HEK293 (cell line): ENCODE data around the gene ABLIM3.

Experiments used
- CTCF ChIA-PET: fragments of 350-600 bp; formaldehyde crosslinking; extraction: SDS; loops from one replicate; lab custom pipeline; 2021; ENCODE audit warnings: antibody characterized with exemption; lab: Yijun Ruan, JAX
- POLR2A ChIA-PET: fragments of 300-600 bp; formaldehyde crosslinking; extraction: SDS; loops from one replicate; lab custom pipeline; 2020; ENCODE audit warnings: antibody characterized with exemption, inconsistent platforms; lab: Yijun Ruan, JAX
- H3K27ac ChIP-seq: fragments of 200-500 bp; sonication (Bioruptor generic); 2 replicates; pipeline ENCODE4 v1.5.1; 2014; ENCODE audit warnings: low read depth, low read length, control low read depth, inconsistent platforms; ENCODE audit errors: extremely low read depth
- H3K36me3 ChIP-seq, 2 experiments: fragments of 200-500 bp in 1 of 2; sonication (Bioruptor generic) in 1 of 2; 1 replicate in 1 of 2; 2 replicates in 1 of 2; pipeline ENCODE4 v1.5.1; 2014 to 2017; ENCODE audit warnings: inconsistent platforms in 2 of 2, low read length in 2 of 2; ENCODE audit not compliant: control insufficient read depth in 2 of 2, insufficient read depth in 1 of 2
- H3K4me1 ChIP-seq: fragments of 200-500 bp; sonication (Bioruptor generic); 2 replicates; pipeline ENCODE4 v1.5.1; 2014; ENCODE audit warnings: mild to moderate bottlenecking, low read length, inconsistent platforms; ENCODE audit not compliant: control insufficient read depth, insufficient read depth
- H3K4me3 ChIP-seq: 2 replicates; pipeline ENCODE4 v1.5.1; 2011; ENCODE audit warnings: low read depth, mild to moderate bottlenecking, control low read depth, low read length, moderate library complexity
- H3K9me3 ChIP-seq: fragments of 200-500 bp; sonication (Bioruptor generic); 2 replicates; pipeline ENCODE4 v1.5.1; 2014; ENCODE audit warnings: low read depth, low read length, inconsistent platforms; ENCODE audit not compliant: control insufficient read depth, insufficient read depth
- EGR2 ChIP-seq: fragments of 450-650 bp; formaldehyde crosslinking; IDR thresholded peaks from 2 replicates; pipeline ENCODE4 v1.5.1; 2016; ENCODE audit warnings: low read depth, missing biosample characterization, missing genetic modification characterization
- GLI2 ChIP-seq: fragments of 450-650 bp; formaldehyde crosslinking; IDR thresholded peaks from 2 replicates; pipeline ENCODE4; 2017; ENCODE audit warnings: missing biosample characterization, missing genetic modification characterization, low read depth, borderline replicate concordance
- HOXA7 ChIP-seq: sonication (generic); formaldehyde crosslinking; IDR thresholded peaks from 2 replicates; pipeline ENCODE4 v1.8.1; 2022; ENCODE audit warnings: missing genetic modification reagents, borderline replicate concordance
- KLF9 ChIP-seq: fragments of 450-650 bp; formaldehyde crosslinking; IDR thresholded peaks from 2 replicates; pipeline ENCODE4 v1.5.1; 2016; ENCODE audit warnings: missing biosample characterization, missing genetic modification characterization, low read depth
- MZF1 ChIP-seq: fragments of 450-650 bp; formaldehyde crosslinking; IDR thresholded peaks from 2 replicates; pipeline ENCODE4 v1.5.1; 2017; ENCODE audit warnings: missing biosample characterization, missing genetic modification characterization, borderline replicate concordance
- SALL2 ChIP-seq: fragments of 450-650 bp; formaldehyde crosslinking; IDR thresholded peaks from 2 replicates; pipeline ENCODE4 v1.5.0; 2017; ENCODE audit warnings: missing biosample characterization, mild to moderate bottlenecking, missing genetic modification characterization, borderline replicate concordance
- YY1 ChIP-seq: fragments of 450-650 bp; formaldehyde crosslinking; IDR thresholded peaks from 2 replicates; pipeline ENCODE4 v1.5.1; 2018; ENCODE audit warnings: missing biosample characterization, missing genetic modification characterization
- ZBTB8A ChIP-seq: fragments of 450-650 bp; formaldehyde crosslinking; IDR thresholded peaks from 2 replicates; pipeline ENCODE4 v1.5.1; 2016; ENCODE audit warnings: missing biosample characterization, missing genetic modification characterization
- ZFHX2 ChIP-seq: fragments of 450-650 bp; formaldehyde crosslinking; conservative IDR thresholded peaks from 2 replicates; pipeline ENCODE4 v1.5.1; 2016; ENCODE audit warnings: missing biosample characterization, missing genetic modification characterization
- ZNF10 ChIP-seq: fragments of 450-650 bp; formaldehyde crosslinking; IDR thresholded peaks from 2 replicates; pipeline ENCODE4 v1.5.1; 2017; ENCODE audit warnings: missing biosample characterization, missing genetic modification characterization
- ZNF114 ChIP-seq: fragments of 450-650 bp; formaldehyde crosslinking; IDR thresholded peaks from 2 replicates; pipeline ENCODE4 v1.5.0; 2017; ENCODE audit warnings: missing biosample characterization, missing genetic modification characterization
- ZNF140 ChIP-seq: fragments of 450-650 bp; formaldehyde crosslinking; IDR thresholded peaks from 2 replicates; pipeline ENCODE4 v1.5.1; 2016; ENCODE audit warnings: missing biosample characterization, missing genetic modification characterization
- ZNF302 ChIP-seq: fragments of 450-650 bp; formaldehyde crosslinking; IDR thresholded peaks from 2 replicates; pipeline ENCODE4 v1.5.1; 2016; ENCODE audit warnings: missing biosample characterization, missing genetic modification characterization, low read depth
- ZNF366 ChIP-seq: fragments of 450-650 bp; formaldehyde crosslinking; conservative IDR thresholded peaks from 2 replicates; pipeline ENCODE4 v1.5.1; 2016; ENCODE audit warnings: missing biosample characterization, missing genetic modification characterization
- ZNF391 ChIP-seq: fragments of 450-650 bp; formaldehyde crosslinking; IDR thresholded peaks from 2 replicates; pipeline ENCODE4 v1.5.1; 2016; ENCODE audit warnings: low read depth, missing biosample characterization, missing genetic modification characterization, borderline replicate concordance
- ZNF561 ChIP-seq: fragments of 450-650 bp; IDR thresholded peaks from 2 replicates; pipeline ENCODE4 v1.5.1; 2018; ENCODE audit warnings: missing biosample characterization, missing genetic modification characterization, borderline replicate concordance
- ZNF664 ChIP-seq: fragments of 450-650 bp; formaldehyde crosslinking; IDR thresholded peaks from 2 replicates; pipeline ENCODE4 v1.5.1; 2016; ENCODE audit warnings: missing biosample characterization, missing genetic modification characterization
- ZNF747 ChIP-seq: fragments of 450-650 bp; formaldehyde crosslinking; IDR thresholded peaks from 2 replicates; pipeline ENCODE4 v1.5.1; 2016; ENCODE audit warnings: missing biosample characterization, missing genetic modification characterization
- ZNF776 ChIP-seq: fragments of 450-650 bp; formaldehyde crosslinking; IDR thresholded peaks from 2 replicates; pipeline ENCODE4 v1.5.0; 2017; ENCODE audit warnings: missing biosample characterization, missing genetic modification characterization, borderline replicate concordance
- TF ChIP-seq, protein P1 (sequence below): fragments of 450-650 bp; formaldehyde crosslinking; IDR thresholded peaks from 2 replicates; pipeline ENCODE4 v1.5.1; 2016; ENCODE audit warnings: missing biosample characterization, missing genetic modification characterization, low read depth
- TF ChIP-seq, protein P2 (sequence below): fragments of 450-650 bp; formaldehyde crosslinking; IDR thresholded peaks from 2 replicates; pipeline ENCODE4 v1.5.1; 2016; ENCODE audit warnings: missing biosample characterization, missing genetic modification characterization, borderline replicate concordance

Gene ABLIM3

DNA sequence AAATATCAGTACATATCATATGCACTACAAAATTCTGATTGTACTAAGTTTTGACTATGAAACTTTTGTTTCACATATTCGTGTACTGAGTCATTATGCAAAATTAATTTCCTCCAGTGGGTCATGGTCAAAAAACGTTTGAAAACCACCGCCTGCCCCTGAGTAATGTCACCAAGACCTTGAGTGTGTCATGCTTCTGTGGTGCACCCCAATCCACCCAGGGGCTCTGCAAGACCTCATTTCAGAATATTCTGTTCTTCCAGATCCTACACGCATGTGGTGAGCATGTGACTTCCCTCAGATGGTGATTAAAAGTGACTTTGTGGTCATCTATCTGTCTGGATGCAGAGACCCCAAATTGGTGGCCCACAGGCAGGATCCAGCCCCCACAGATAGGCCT lies 31.0 kb downstream of the ABLIM3 start:
- no peak overlapping the region for H3K4me3 ChIP-seq
- POLR2A ChIA-PET, result no interaction called here
- TF ChIP-seq ZNF10, result no peak
- no peak for TF ChIP-seq ZNF302
- TF ChIP-seq, protein P1, sequence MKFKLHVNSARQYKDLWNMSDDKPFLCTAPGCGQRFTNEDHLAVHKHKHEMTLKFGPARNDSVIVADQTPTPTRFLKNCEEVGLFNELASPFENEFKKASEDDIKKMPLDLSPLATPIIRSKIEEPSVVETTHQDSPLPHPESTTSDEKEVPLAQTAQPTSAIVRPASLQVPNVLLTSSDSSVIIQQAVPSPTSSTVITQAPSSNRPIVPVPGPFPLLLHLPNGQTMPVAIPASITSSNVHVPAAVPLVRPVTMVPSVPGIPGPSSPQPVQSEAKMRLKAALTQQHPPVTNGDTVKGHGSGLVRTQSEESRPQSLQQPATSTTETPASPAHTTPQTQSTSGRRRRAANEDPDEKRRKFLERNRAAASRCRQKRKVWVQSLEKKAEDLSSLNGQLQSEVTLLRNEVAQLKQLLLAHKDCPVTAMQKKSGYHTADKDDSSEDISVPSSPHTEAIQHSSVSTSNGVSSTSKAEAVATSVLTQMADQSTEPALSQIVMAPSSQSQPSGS, result no peak
- TF ChIP-seq SALL2 (tag by site-specific recombination), result no peak
- no peak for TF ChIP-seq ZNF366 (tag by site-specific recombination)
- no peak for TF ChIP-seq ZNF114 (tag by site-specific recombination)
- TF ChIP-seq ZNF140 (tag by site-specific recombination), result no peak
- TF ChIP-seq HOXA7 (CRISPR knock-in tag), result no peak
- TF ChIP-seq YY1 (tag by site-specific recombination), result no peak
- no peak for TF ChIP-seq MZF1 (tag by site-specific recombination)
- TF ChIP-seq ZNF561 (tag by site-specific recombination), result no peak
- TF ChIP-seq ZNF391 (tag by site-specific recombination), result no peak
- TF ChIP-seq ZNF776 (tag by site-specific recombination), result no peak
- no peak for TF ChIP-seq ZNF664
- TF ChIP-seq, protein P2, sequence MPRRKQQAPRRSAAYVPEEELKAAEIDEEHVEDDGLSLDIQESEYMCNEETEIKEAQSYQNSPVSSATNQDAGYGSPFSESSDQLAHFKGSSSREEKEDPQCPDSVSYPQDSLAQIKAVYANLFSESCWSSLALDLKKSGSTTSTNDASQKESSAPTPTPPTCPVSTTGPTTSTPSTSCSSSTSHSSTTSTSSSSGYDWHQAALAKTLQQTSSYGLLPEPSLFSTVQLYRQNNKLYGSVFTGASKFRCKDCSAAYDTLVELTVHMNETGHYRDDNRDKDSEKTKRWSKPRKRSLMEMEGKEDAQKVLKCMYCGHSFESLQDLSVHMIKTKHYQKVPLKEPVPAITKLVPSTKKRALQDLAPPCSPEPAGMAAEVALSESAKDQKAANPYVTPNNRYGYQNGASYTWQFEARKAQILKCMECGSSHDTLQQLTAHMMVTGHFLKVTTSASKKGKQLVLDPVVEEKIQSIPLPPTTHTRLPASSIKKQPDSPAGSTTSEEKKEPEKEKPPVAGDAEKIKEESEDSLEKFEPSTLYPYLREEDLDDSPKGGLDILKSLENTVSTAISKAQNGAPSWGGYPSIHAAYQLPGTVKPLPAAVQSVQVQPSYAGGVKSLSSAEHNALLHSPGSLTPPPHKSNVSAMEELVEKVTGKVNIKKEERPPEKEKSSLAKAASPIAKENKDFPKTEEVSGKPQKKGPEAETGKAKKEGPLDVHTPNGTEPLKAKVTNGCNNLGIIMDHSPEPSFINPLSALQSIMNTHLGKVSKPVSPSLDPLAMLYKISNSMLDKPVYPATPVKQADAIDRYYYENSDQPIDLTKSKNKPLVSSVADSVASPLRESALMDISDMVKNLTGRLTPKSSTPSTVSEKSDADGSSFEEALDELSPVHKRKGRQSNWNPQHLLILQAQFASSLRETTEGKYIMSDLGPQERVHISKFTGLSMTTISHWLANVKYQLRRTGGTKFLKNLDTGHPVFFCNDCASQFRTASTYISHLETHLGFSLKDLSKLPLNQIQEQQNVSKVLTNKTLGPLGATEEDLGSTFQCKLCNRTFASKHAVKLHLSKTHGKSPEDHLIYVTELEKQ, result no peak
- TF ChIP-seq ZNF747 (tag by site-specific recombination), result no peak
- TF ChIP-seq ZFHX2, result no peak
- no peak overlapping the region for H3K27ac ChIP-seq
- H3K36me3 ChIP-seq, result no peaks in the 10 kb centered on the region
- H3K4me1 ChIP-seq, result no peaks in the 10 kb centered on the region
- CTCF ChIA-PET, result no interaction called here
- H3K9me3 ChIP-seq, result no peaks in the 10 kb centered on the region

- peaks cover under 1% of the 10 kb centered on the region for H3K4me1 ChIP-seq
- CTCF ChIA-PET, result interaction anchor here (0.6 kb wide), 2 partner anchors 32 to 56 kb away, joined by 3 to 4 read pairs; partner anchors contain the start of gene ABLIM3
- no peak overlapping the region for H3K4me3 ChIP-seq
- no peak for TF ChIP-seq KLF9 (tag by site-specific recombination)
- POLR2A ChIA-PET, result no interaction called here
- H3K27ac ChIP-seq, result no peak overlapping the region
- no peaks in the 10 kb centered on the region for H3K36me3 ChIP-seq
- no peaks in the 10 kb centered on the region for H3K9me3 ChIP-seq
These were observed 31.6 kb downstream of the ABLIM3 start for GRCh38 chr5:149172709-149173505.

GRCh38 chr5:149174847-149175234 lies 33.5 kb downstream of the ABLIM3 start:
- Histone ChIP-seq H3K4me3 (no peak overlapping the region), H3K27ac (no peak overlapping the region), H3K4me1 (peaks cover 4% of the 10 kb centered on the region), H3K36me3 (no peaks in the 10 kb centered on the region), H3K9me3 (no peaks in the 10 kb centered on the region)
- CTCF ChIA-PET, result interaction anchor here (1.0 kb wide), 1 partner anchor 33 kb away, joined by 5 read pairs; no protein-coding TSS in a partner anchor
- POLR2A ChIA-PET, result no interaction called here
- TF ChIP-seq ZFHX2 (no peak), GLI2 (no peak), ZNF747 (tag by site-specific recombination) (no peak), EGR2 (tag by site-specific recombination) (no peak), ZBTB8A (no peak)
